H9 (cell line): ENCODE data around the gene FUT4. TPM values are rescaled to one million over a fixed set of nuclear protein-coding genes. Genes with fewer than 3 reads are reported as not detected.

Source experiments
- DNase-seq: peaks from one replicate; pipeline ENCODE4 v3.0.0-alpha.2; 2017
- H2AFZ ChIP-seq: one replicate; pipeline ENCODE4 v1.6.1; 2013; ENCODE audit warnings: mild to moderate bottlenecking, low read length, control low read depth, moderate library complexity
- H2AK5ac ChIP-seq: 2 replicates; pipeline ENCODE4 v1.6.1; 2013; ENCODE audit warnings: low read length, control low read depth, mixed read lengths; ENCODE audit not compliant: insufficient read length
- H2BK120ac ChIP-seq: one replicate; pipeline ENCODE4 v1.6.1; 2013; ENCODE audit warnings: low read depth, mild to moderate bottlenecking, low read length, control low read depth, inconsistent platforms; ENCODE audit not compliant: poor library complexity, severe bottlenecking
- H2BK12ac ChIP-seq: 2 replicates; pipeline ENCODE4 v1.6.1; 2013; ENCODE audit warnings: low read length, control low read depth, mixed read lengths, low read depth; ENCODE audit not compliant: insufficient read length
- H2BK15ac ChIP-seq: 2 replicates; pipeline ENCODE4 v1.6.1; 2013; ENCODE audit warnings: low read depth, low read length, control low read depth
- H2BK20ac ChIP-seq: one replicate; pipeline ENCODE4 v1.6.1; 2013; ENCODE audit warnings: low read depth, mild to moderate bottlenecking, low read length, control low read depth, inconsistent platforms; ENCODE audit not compliant: poor library complexity, severe bottlenecking
- H2BK5ac ChIP-seq: 2 replicates; pipeline ENCODE4 v1.6.1; 2013; ENCODE audit warnings: low read length, control low read depth, mixed read lengths; ENCODE audit not compliant: insufficient read length
- H3K14ac ChIP-seq: 2 replicates; pipeline ENCODE4 v1.6.1; 2013; ENCODE audit warnings: low read length, control low read depth; ENCODE audit not compliant: insufficient read depth
- H3K18ac ChIP-seq: 2 replicates; pipeline ENCODE4 v1.6.1; 2013; ENCODE audit warnings: low read depth, mild to moderate bottlenecking, mixed read lengths, low read length, control low read depth; ENCODE audit not compliant: insufficient read length
- H3K23ac ChIP-seq: 2 replicates; pipeline ENCODE4 v1.6.1; 2013; ENCODE audit warnings: low read length, control low read depth, mixed read lengths, low read depth; ENCODE audit not compliant: insufficient read length
- H3K23me2 ChIP-seq: 2 replicates; pipeline ENCODE4 v1.6.1; 2013; ENCODE audit warnings: low read depth, mild to moderate bottlenecking, mixed read lengths, low read length, control low read depth; ENCODE audit not compliant: insufficient read length, poor library complexity, severe bottlenecking
- H3K27ac ChIP-seq: 2 replicates; pipeline ENCODE4 v1.5.1; 2013; ENCODE audit warnings: low read length, control low read depth, mixed read lengths, low read depth; ENCODE audit not compliant: insufficient read length
- H3K27me3 ChIP-seq: 2 replicates; pipeline ENCODE4 v1.6.1; 2013; ENCODE audit warnings: low read length, control low read depth, inconsistent platforms; ENCODE audit not compliant: insufficient read depth
- H3K4ac ChIP-seq: 2 replicates; pipeline ENCODE4 v1.6.1; 2013; ENCODE audit warnings: low read depth, mild to moderate bottlenecking, control low read depth, inconsistent platforms, low read length, moderate library complexity
- H3K4me1 ChIP-seq: 2 replicates; pipeline ENCODE4 v1.6.1; 2013; ENCODE audit warnings: low read length, control low read depth, inconsistent platforms; ENCODE audit not compliant: insufficient read depth
- H3K4me2 ChIP-seq: 2 replicates; pipeline ENCODE4 v1.6.1; 2013; ENCODE audit warnings: low read length, control low read depth, mixed read lengths; ENCODE audit not compliant: insufficient read length, insufficient read depth
- H3K56ac ChIP-seq: 2 replicates; pipeline ENCODE4 v1.6.1; 2013; ENCODE audit warnings: low read depth, mild to moderate bottlenecking, mixed read lengths, low read length, control low read depth; ENCODE audit not compliant: insufficient read length
- H3K79me1 ChIP-seq: 2 replicates; pipeline ENCODE4 v1.6.1; 2013; ENCODE audit warnings: low read depth, mild to moderate bottlenecking, moderate library complexity, low read length, control low read depth, inconsistent platforms; ENCODE audit not compliant: insufficient read depth, poor library complexity, severe bottlenecking
- H3K79me2 ChIP-seq: 2 replicates; pipeline ENCODE4 v1.6.1; 2013; ENCODE audit warnings: low read length, control low read depth, inconsistent platforms; ENCODE audit not compliant: insufficient read depth
- H3K9ac ChIP-seq: 2 replicates; pipeline ENCODE4 v1.6.1; 2013; ENCODE audit warnings: low read length, control low read depth, mixed read lengths; ENCODE audit not compliant: insufficient read length; ENCODE audit errors: extremely low read depth
- H3K9me3 ChIP-seq: one replicate; pipeline ENCODE4 v1.6.1; 2013; ENCODE audit warnings: low read depth, low read length, inconsistent platforms; ENCODE audit not compliant: control insufficient read depth
- H3T11ph ChIP-seq: one replicate; pipeline ENCODE4 v1.6.1; 2013; ENCODE audit warnings: mild to moderate bottlenecking, low read length, control low read depth, inconsistent platforms
- H4K20me1 ChIP-seq: one replicate; pipeline ENCODE4 v1.6.1; 2013; ENCODE audit not compliant: control insufficient read depth, insufficient read length, insufficient read depth
- H4K5ac ChIP-seq: 2 replicates; pipeline ENCODE4 v1.6.1; 2013; ENCODE audit warnings: low read depth, mild to moderate bottlenecking, mixed read lengths, low read length, control low read depth; ENCODE audit not compliant: insufficient read length
- H4K8ac ChIP-seq: replicated peaks from 2 replicates; pipeline ENCODE4 v1.6.1; 2013; ENCODE audit warnings: low read length, control low read depth, mixed read lengths, low read depth; ENCODE audit not compliant: insufficient read length
- H4K91ac ChIP-seq: 2 replicates; pipeline ENCODE4 v1.6.1; 2013; ENCODE audit warnings: low read depth, mild to moderate bottlenecking, moderate library complexity, mixed read lengths, low read length, control low read depth; ENCODE audit not compliant: insufficient read length
- H3K27ac Mint-ChIP-seq, 3 experiments: 2 replicates in 2 of 3; 3 replicates in 1 of 3; pipeline ENCODE4 v1.8.0; 2020 to 2021; ENCODE audit warnings: mixed read lengths in 3 of 3, mild to moderate bottlenecking in 1 of 3, moderate library complexity in 1 of 3
- H3K27me3 Mint-ChIP-seq: 2 replicates; pipeline ENCODE4 v1.8.0; 2021; ENCODE audit warnings: low read depth, mild to moderate bottlenecking, moderate library complexity, mixed read lengths
- H3K36me3 Mint-ChIP-seq, 3 experiments: 2 replicates in 2 of 3; 3 replicates in 1 of 3; pipeline ENCODE4 v1.8.0; 2020 to 2021; ENCODE audit warnings: low read depth in 3 of 3, mixed read lengths in 3 of 3; ENCODE audit not compliant: insufficient read depth in 1 of 3
- H3K4me1 Mint-ChIP-seq, 2 experiments: 2 replicates each; pipeline ENCODE4 v1.8.0; 2020; ENCODE audit warnings: mixed read lengths in 2 of 2
- H3K4me3 Mint-ChIP-seq, 2 experiments: 2 replicates in 1 of 2; 3 replicates in 1 of 2; pipeline ENCODE4 v1.8.0; 2020 to 2021; ENCODE audit warnings: mild to moderate bottlenecking in 2 of 2, mixed read lengths in 2 of 2, moderate library complexity in 1 of 2
- H3K9me3 Mint-ChIP-seq, 2 experiments: 2 replicates in 1 of 2; 3 replicates in 1 of 2; pipeline ENCODE4 v1.8.0; 2020; ENCODE audit warnings: mild to moderate bottlenecking in 2 of 2, mixed read lengths in 2 of 2, moderate library complexity in 1 of 2
- CTCF ChIP-seq: fragments of 200-600 bp; sonication (generic); conservative IDR thresholded peaks from 3 replicates; pipeline ENCODE4 v1.8.0; 2021; ENCODE audit warnings: antibody characterized with exemption, mild to moderate bottlenecking
- WGBS: extraction: QIAGEN DNeasy Blood & Tissue Kit; methylation state at CpG from one replicate; pipeline ENCODE4 v1.1.7; 2013; ENCODE audit warnings: missing lambda C conversion rate, low lambda C conversion rate, mixed read lengths; ENCODE audit not compliant: insufficient read length; ENCODE audit errors: extremely low coverage; 5-methylcytosine and 5-hydroxymethylcytosine counted together
- total RNA-seq: library from RNA; stranded (reverse); gene quantifications from 2 replicates; pipeline ENCODE4 v1.2.1, GENCODE V29; 2021

Gene FUT4
- total RNA-seq, 1 experiment from 2014 or later, result 5.3 TPM

DNA sequence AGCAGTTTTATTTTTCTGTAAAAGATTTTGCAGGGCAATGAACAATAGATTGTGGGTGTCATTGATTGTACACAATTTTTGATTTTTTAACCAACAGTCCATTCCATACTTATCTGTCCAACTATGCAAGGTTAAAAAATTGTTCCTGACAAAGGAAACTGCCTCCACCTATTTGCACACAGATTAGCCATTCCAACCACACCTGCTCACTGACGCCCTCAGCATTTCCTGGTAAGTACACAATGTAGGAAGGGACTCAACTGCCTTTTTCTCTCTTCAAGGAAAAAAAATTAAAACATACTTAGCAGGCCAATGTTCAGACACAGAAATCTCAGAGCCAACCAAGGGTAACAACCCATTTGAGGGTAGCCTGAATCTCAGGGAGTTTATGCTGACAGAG, 4.3 kb upstream of the FUT4 start:
- H3K27ac Mint-ChIP-seq, result no peak overlapping the region
- peaks cover 8 to 11% of the 10 kb centered on the region in 2 experiments for H3K4me1 Mint-ChIP-seq
- no CpG with 5 or more reads among the region's 1 CpG for WGBS
- no peaks in the 10 kb centered on the region for H3K36me3 Mint-ChIP-seq
- no peak overlapping the region for H2AK5ac ChIP-seq
- no peak overlapping the region for H3K4me3 Mint-ChIP-seq
- H3K18ac ChIP-seq, result no peak overlapping the region
- H3K9ac ChIP-seq, result no peak overlapping the region
- H3K79me2 ChIP-seq, result no peaks in the 10 kb centered on the region
- H3K79me1 ChIP-seq, result no peaks in the 10 kb centered on the region
- H3K27ac ChIP-seq, result no peak overlapping the region
- no peaks in the 10 kb centered on the region for H3K4me1 ChIP-seq
- no peak overlapping the region for H2BK5ac ChIP-seq
- H3K4ac ChIP-seq, result no peak overlapping the region
- no peak overlapping the region for H2BK12ac ChIP-seq
- no peak overlapping the region for H4K8ac ChIP-seq
- no peaks in the 10 kb centered on the region for H3K27me3 ChIP-seq
- H2BK20ac ChIP-seq, result no peak overlapping the region
- no peaks in the 10 kb centered on the region for H3K9me3 ChIP-seq
- TF ChIP-seq CTCF, result no peak
- no peak overlapping the region for H4K91ac ChIP-seq
- no peak overlapping the region for H4K5ac ChIP-seq
- H3K23ac ChIP-seq, result no peak overlapping the region
- no peak overlapping the region for H2BK120ac ChIP-seq
- H3K9me3 Mint-ChIP-seq, result no peaks in the 10 kb centered on the region
- no peak for DNase-seq
- H3K23me2 ChIP-seq, result no peaks in the 10 kb centered on the region
- no peak overlapping the region for H2BK15ac ChIP-seq
- H4K20me1 ChIP-seq, result no peaks in the 10 kb centered on the region
- H3K56ac ChIP-seq, result no peak overlapping the region
- no peak overlapping the region for H3T11ph ChIP-seq
- H2AFZ ChIP-seq, result no peak overlapping the region
- H3K4me2 ChIP-seq, result no peak overlapping the region
- no peak overlapping the region for H3K14ac ChIP-seq
- H3K27me3 Mint-ChIP-seq, result peaks cover 15% of the 10 kb centered on the region
